Measurements from ENCODE around the gene ABCF3.

DNA sequence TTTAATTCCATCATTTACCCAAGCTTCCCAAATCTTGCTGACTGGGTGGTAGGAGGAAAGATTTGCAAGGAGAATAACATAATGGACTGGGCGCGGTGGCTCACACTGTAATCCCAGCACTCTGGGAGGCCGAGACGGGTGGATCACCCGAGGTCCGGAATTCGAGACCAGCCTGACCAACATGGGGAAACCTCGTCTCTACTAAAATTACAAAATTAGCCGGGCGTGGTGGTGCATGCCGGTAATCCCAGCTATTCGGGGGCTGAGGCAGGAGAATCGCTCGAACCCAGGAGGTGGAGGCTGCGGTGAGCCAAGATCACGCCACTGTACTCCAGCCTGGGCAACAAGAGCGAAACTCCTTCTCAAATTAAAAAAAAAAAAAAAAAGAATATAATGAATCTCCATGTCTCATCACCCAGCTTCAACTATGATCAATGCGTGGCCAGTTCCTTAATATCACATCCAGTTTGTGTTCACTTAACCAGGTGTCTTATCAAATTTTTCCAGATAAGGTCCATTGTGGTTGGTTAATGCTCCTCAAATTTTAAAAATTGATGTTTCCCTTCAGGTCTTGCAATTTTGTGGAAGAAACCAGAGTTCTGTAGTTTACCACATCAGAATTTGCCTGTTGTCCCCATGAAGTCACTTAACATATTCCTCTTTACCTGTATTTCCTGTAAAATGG is 1.3 kb upstream of the ABCF3 start:
- TF ChIP-seq, protein P1, sequence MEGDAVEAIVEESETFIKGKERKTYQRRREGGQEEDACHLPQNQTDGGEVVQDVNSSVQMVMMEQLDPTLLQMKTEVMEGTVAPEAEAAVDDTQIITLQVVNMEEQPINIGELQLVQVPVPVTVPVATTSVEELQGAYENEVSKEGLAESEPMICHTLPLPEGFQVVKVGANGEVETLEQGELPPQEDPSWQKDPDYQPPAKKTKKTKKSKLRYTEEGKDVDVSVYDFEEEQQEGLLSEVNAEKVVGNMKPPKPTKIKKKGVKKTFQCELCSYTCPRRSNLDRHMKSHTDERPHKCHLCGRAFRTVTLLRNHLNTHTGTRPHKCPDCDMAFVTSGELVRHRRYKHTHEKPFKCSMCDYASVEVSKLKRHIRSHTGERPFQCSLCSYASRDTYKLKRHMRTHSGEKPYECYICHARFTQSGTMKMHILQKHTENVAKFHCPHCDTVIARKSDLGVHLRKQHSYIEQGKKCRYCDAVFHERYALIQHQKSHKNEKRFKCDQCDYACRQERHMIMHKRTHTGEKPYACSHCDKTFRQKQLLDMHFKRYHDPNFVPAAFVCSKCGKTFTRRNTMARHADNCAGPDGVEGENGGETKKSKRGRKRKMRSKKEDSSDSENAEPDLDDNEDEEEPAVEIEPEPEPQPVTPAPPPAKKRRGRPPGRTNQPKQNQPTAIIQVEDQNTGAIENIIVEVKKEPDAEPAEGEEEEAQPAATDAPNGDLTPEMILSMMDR (IDR thresholded peaks at IDR 0.05) = no peak
- TF ChIP-seq POLR2A (IDR thresholded peaks at IDR 0.05) (no peak), POLR2AphosphoS5 (IDR thresholded peaks at IDR 0.05; ENCODE audit: insufficient read depth in 1 of 2, low read depth in 1 of 2) (no peak)

Data from vagina (tissue), 2 donors.